HG02623 (cell line): ENCODE measurements around the gene GBE1.

Source experiments
- ATAC-seq: cut with Tn5 transposase; IDR thresholded peaks from one replicate; pipeline ENCODE4 v1.9.1; 2021; ENCODE audit warnings: moderate library complexity; ENCODE audit not compliant: unreplicated experiment

GBE1 gene

DNA sequence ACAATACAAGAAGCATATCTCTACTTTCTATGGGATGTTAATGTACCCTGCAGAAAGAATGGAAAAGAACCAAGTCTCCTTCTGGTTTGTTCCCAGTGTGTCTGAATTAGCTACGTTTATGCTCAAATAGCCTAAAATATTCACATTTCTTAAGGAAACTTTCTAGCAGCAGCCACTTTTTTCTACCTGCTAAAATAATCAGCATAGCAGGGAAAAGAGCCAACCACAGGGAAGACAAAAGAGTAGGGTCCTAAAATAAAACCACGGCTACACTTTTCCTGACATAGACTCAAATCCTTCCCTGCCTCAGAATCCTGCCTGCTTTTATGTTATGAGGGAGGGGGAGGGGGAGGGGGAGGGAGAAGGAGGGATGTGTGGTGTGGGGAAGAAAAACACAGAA, 136.7 kb downstream of the GBE1 start:
- no peak for ATAC-seq

DNA sequence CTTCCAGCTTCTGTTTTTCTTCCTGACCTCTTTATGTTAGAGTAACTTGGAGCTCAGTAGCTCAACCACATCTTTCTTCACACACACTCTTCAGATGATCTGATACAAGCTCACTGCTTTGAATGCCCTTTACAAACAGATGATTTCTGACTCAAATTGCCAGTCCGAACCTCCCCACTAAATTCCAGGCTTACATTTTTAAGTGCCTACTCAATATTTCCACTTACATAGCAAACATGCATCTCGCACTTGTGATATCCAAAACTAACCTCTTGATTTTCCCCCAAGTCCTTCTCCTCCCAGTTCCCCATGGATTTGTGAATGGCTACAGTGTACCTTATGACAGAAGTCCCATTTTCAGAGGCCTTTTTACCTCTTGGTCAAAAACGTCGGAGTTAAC, 139.1 kb downstream of the GBE1 start:
- ATAC-seq: no peak

DNA sequence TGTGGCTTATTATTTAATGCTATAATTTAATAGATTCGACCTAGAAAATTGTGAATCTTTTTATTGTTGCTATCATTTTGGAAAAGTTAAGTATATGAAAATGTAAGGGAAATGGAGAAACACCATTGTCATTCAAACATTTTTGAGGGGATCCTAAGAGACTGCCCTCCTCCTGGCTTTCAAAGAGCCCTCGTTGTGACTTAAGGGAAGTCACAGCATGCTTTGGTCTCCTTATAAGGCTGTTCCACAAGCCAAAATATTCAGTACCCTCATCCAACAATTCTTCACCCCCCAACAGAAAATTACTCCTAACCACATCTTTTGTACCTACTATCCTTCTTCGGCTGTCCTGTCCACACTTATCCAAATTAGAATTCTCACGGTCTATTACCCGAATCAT, 140.2 kb downstream of the GBE1 start:
- ATAC-seq: no peak

DNA sequence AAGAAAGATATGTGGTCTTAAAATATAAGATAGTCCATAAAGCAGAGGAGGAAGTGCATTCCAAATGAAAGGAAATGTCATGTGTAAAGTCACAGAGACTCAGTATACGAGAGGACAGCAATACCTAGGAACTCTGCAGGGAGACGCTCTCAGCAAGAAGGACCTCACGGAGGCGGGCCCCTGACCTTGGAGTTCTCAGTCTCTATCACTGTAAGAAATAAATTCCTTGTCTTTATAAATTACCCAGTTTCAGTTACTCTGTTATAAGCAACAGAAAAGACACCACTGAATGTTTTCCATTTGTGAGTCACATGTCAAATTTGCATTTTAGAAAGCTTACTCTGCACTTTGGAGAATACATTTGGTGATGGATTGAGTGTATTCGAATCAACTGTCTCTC, 140.6 kb downstream of the GBE1 start:
- no peak for ATAC-seq

DNA sequence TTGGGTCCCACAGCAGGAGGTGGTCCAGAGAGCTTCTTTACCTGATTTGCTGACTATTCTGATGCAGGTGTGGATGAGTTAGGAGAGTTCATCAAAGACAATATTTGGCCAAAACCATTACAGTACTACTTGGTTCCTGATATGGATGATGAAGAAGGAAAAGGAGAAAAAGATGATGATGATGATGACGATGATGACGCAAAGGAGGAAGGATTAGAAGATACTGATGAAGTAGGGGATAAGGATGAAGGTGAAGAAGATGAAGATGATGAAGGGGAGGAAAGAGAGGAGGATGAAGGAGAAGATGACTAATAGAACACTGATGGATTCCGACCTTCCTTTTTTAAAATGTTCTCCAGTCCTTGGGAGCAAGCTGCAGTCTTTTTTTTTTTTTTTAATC, 148.7 kb downstream of the GBE1 start:
- no peak for ATAC-seq

DNA sequence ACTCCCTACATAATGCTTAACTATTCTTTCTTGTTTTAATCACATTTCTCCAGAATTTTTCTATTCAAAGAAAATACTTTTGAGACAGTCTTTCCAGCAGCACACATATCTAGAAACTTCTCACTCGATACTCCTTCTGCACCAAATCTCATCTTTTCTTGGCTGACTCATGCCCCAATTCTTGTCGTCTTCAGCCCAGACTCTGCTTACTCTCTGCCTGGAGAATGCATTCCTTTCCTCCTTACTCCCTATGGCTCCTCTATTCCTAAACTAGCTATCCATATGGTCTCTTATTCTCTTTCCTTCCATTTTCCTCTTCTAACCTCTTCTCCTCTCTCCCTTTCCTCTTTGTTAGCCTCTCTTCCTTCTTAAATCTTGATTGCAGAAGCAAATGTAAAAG, 158.7 kb downstream of the GBE1 start:
- no peak for ATAC-seq

DNA sequence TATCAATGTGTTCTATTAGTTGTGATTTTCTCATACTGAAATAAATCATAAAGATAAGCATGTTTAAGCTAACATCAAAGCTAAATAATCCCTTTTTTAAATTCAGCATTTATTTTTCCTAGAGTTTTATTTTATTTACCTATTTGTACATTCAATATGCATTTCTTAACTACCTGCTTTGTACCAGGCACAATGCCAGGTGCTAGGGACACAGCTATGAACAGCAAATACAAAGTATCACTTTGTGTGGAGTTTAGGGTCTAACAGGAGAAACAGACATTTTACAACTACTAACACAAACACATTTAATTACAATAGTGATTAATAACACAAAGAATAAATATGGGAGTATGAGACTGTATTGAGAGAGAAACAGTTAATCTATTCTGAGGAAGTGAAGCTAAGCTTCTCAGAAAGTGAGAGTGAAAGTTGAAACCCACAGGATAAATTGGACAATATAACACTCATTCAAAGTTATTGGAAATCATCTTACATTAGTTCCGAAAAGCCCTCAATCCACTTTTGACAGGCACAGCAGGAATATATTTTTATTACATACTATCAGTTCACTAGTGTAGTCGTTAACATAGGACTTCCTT, 159.6 kb downstream of the GBE1 start:
- peak; percentile 53 for ATAC-seq

DNA sequence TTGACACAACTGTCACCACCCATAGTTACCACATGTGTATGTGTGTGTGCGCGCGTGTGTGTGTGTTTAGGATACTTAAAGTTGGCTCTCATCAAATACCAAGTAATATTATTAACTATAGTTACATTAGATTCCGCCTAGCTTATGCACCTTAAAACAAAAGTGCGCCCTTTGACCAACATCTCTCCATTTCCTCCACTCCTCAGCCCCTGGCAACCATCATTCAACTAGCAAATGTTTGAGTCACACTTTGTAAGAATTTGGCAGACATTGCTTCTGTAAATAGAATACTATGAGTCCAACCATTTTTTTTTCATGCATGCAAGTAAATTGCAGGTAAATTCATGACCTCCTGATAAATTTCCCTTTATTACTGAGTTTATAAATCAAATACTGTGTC, 169.3 kb downstream of the GBE1 start:
- no peak for ATAC-seq

DNA sequence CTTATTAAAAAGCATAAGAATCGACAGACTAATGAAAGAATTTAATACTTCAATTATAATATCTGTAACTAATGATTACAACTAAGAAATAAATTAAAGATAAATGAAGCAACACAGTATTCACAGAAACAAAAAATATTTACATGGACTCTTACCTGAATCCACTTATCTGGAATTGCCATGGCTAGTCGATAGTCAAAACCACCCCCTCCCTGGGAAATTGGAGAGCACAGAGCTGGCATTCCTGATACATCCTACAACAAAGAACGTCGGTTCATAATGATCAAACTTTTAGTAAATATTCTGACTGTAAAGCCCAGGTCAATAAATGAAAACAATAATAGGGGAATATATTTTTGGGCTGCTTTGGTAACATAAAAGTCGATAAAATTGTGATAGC, 175.5 kb downstream of the GBE1 start:
- ATAC-seq: no peak

DNA sequence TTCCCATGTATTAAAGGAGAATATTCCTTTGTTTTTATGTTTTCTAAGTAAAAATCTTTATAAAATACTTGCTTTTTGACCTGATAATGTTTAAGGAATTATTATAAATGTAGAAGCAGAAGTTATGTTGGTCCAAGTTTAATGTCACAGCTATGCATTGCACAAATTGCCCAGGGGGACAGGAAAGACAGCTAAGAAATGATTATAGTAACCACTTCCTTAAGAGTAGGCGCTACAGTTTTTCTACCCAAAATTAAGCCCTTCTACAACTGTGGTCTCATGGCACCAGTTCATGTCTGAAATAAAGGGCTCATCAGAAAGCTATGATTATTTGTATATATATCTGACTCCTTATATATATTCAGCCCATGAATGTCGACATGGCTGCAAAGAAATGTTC, 176.4 kb downstream of the GBE1 start:
- no peak for ATAC-seq

DNA sequence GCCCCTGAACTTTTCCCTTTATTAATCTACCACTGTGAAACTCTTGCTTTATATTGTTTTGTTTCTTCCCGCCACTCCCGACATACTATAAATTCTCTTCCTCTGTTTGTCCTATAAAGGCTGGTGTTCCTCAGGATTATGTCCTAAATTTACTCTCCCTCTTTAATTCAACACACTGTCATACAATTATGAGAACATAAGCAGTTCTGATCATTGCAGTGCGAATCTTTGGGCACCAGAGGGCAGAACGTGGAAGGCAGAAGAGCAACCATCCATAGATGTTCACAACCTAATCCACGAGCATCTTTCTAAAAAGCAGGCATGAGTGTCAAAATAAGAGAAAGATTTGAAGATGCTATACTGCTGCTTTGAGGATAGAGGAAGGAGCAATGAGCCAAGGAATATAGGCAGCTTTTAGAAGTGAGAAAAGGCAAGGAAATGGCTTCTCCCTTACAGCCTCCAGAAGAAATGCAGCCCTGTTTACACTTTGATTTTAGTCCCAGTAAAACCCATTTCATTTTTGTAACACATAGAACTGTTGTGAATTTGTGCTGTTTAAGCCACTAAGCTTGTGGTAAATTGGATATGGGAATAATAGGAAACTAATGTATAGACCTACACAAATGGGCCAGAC, 179.4 kb downstream of the GBE1 start:
- peak; percentile 85 for ATAC-seq

DNA sequence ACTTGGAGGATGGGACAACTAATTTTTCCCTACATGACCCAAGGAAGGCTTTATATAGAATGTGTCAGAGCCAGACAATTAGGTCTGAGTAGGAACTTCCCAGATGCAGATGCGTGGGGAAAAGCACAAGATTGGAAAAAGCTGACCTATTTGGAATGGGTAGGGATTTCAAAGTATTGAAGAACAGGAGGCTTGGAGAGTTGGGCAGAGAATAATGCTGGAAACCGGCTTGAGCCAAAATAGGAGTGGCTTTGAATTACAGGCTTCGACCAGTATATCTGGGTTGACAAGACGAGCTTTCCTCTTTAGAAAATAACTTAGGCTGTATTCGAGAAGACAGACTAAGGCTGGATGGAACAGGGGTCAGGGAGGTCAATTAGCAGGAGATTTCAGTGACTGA, 181.1 kb downstream of the GBE1 start:
- ATAC-seq: no peak

DNA sequence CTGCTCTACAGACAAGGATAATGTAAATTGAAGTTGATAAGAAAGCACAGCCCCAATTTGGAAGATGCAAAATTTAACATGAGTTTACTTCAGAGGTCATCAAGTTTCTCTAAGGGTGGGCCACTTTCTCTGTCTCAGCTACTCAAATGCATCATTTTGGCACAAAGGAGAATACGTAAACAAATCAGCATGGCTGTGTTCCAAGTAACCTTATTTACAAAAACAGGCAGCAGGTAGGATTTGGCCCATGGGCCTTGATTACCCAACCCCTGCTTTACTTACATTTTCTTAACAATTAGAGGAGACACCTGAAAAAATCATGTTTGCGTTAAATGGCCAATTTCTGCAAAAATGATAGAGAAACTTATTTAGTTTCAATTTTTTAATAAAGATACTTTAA, 181.7 kb downstream of the GBE1 start:
- ATAC-seq: no peak

DNA sequence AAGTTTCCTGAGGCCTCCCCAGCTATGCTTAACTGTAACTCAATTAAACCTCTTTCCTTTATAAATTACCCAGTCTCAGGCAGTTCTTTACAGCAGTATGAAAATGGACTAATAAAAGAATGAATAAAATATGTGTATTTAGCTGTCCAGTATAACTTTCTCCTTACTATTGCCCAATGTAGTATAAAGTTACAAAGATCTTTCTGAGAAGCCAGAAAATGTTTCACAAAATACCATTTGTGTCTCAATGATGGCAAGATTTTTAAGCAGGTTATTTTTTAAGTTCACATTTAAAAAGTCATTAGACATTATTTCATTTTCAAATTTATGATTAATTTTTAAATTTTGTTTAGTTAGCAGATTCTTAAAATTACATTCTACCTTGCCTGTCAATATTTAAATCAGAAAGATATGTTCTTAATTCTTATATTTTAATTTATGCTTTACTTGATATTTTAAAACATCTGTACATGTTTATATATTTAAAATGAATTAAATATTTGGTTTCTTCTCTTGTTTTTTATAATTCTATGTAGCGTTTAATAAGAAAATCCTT, 189.2 kb downstream of the GBE1 start:
- no peak for ATAC-seq

DNA sequence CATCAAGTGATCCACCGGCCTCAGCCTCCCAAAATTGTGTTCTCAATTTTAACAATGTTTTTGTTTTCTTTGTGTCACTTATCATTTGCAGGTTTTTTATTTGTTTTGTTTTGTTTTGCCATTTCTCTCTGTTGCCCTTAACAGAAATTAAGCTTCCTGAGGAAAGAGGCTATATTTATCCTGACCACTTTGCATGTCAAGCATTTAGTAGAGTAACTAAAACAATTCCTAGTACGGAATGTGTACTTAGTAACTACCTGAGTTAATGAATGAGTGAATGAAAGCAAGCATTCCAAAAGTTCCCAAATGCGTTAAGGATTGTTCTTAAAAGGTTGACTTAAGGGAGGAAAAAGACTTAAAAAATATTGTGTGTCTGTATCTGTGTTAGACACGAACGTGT, 193.1 kb downstream of the GBE1 start:
- ATAC-seq: no peak

DNA sequence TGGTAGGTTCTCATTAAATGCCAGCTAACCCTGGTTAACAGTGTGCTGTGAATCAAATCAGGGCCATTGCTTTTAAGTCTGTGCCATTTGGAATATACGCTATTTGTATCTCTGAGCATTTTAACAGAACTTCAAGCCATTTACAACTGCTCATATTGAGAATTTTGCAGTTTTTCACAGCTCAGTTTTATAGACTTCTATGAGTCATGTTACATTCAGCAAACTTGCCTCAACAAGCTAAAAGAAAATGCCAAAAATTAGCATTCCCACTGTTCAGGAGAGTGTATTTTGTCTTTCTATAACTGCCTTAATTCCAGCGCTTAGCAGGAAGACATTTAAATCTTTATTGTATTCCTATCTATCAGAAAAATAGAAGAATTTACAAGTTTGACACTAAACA, 196.4 kb downstream of the GBE1 start:
- no peak for ATAC-seq

DNA sequence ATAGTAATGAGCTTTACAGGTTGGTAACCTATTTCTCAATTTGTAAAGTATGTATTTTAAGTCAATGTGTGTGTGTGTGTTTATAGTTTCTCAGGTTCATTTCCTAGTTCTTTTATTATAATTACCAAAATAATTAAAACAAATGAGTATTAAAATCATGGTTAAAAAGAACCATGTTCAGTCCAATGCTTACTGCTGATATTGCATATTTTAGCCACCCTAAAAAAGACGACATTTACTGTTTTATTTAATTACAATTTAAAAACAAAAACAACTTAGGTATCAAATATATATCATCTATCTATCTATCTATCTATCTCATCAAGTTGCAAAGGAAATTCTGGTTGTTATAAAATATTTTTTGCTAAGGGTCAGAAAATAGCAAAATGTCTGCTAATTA, 203.3 kb downstream of the GBE1 start:
- ATAC-seq: no peak

DNA sequence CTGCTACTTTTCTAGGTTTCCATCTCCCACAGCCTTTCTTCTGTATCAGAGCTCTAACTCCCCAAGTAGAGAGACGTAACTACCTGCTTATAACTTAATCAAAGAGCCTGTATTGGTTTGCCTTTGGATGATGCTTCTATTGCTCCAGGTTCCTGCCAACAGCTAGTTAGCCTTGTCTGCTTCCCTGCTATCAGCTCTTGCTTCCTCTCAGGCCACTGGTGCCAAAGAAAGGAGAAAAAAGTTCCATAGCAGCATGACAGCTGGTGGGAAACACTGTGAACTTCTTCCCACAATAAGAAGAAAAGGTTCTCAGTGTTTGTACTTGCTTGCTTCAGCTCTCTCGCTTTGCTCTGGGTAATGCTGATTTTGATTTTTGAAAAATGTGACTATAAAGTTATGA, 206.6 kb downstream of the GBE1 start:
- no peak for ATAC-seq

DNA sequence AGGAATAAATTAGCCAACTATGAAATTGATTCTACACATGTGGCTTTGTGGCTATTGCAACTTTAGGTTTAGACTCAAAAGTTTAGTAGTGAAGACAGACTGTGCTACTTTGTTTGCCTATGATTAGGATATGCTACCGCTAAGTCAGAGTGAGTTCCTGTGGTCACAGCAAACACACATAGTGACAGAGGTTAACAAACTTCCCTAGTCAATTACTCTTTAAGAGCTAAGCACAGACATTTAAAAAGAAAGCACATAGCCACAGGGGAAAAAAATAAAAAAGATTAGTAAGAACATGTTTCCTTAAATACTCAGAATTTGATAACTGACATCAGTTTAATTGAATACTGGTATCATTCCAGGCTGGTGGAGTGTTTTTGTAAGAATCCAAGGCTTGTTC, 207.1 kb downstream of the GBE1 start:
- peak; percentile 59 for ATAC-seq

DNA sequence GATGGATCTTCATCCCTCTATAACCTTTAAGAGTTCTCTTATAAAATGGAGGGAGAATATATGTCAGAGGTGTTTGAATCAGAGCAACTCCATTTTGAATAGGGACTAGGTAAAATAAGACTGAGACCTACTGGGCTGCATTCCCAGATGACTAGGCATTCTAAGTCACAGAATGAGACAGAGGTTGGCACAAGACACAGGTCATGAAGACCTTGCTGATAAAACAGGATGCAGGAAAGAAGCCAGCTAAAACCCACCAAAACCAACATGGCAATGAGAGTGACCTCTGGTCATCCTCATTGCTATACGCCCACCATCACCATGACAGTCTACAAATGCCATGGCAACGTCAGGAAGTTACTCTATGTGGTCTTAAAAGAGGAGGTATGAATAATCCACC, 211.0 kb downstream of the GBE1 start:
- ATAC-seq: no peak

DNA sequence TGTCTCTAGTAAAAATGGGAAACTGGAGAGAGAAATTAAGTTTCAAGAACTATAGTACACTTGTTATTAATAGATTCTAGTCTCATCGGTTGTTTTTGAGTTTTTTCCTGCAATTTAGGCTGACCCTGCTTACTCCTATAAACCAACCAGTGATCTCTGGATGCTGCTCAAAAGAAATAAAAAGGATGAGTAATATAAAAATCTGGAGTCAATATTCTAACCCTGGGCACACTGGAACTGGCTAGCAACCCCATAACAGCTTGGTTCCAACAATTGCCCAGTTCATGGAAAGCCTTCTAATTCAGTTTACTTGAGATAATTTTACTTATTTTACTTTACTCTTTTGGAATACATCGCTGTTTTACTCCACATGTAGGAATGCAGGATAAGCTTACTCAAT, 211.6 kb downstream of the GBE1 start:
- ATAC-seq: no peak

DNA sequence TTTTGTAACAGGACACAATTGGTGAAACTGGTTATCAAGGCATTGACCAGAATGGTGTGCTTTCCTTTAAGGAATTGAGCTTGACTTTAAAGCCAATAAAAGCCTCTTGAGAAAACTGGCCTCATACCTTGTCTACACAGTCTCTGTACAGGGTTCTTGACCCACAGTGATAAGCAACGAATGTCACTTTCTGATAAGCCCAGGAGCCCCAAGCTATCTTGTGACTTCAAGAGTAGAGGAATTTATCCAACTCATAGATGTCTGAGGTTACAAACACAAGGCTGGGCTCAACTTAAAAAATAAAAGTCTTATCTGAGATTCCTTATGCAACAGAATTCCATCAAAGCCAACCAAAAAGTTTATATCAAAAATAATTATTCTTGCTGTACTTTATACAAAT, 212.1 kb downstream of the GBE1 start:
- ATAC-seq: no peak

DNA sequence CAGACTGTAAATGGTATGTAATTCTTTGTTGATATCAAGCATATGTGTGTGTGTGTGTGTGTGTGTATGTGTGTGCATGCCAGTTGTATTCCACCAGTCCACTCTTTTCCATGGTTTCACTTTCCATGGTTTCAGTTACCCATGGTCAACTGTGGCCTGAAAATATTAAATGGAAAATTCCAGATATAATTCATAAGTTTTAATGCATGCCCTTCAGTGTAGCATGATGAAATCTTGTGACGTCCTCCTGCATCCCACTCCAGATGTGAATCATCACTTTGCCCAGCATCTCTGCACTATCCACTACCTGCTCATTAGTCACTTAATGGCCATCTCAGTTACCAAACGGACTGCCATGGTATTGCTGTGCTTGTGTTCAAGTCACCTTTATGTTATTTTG, 215.9 kb downstream of the GBE1 start:
- ATAC-seq: no peak
